OCI-LY7 (cell line): Measurements from ENCODE around the gene SPATA2L. TPM values are rescaled to one million over a fixed set of nuclear protein-coding genes. Genes with fewer than 3 reads are reported as not detected.

Source experiments
- BruUV-seq: library from RNA; stranded (reverse); fragments of 400-500 nt; replicated peaks from 2 replicates; lab custom pipeline; 2021; lab: Mats Ljungman, UMichigan
- CTCF ChIA-PET: fragments of 300-600 bp; sonication (Branson Sonifier 250); formaldehyde crosslinking; loops from one replicate; lab custom pipeline; 2022; ENCODE audit warnings: antibody characterized with exemption; ENCODE audit not compliant: unreplicated experiment; lab: Charles Lee
- POLR2A ChIA-PET: fragments of 300-600 bp; sonication (Branson Sonifier 250); formaldehyde crosslinking; loops from one replicate; lab custom pipeline; 2022; ENCODE audit warnings: antibody characterized with exemption; lab: Charles Lee
- DNase-seq: peaks from one replicate; pipeline ENCODE4 v3.0.0-alpha.2; 2015; ENCODE audit warnings: low spot score
- H2AFZ ChIP-seq: fragments of 200-600 bp; sonication (generic), shearing (Covaris generic); 2 replicates; pipeline ENCODE4 v1.6.1; 2014; ENCODE audit warnings: mild to moderate bottlenecking, antibody characterized with exemption, low read length, moderate library complexity
- H3K27ac ChIP-seq: fragments of 200-600 bp; sonication (generic); 2 replicates; pipeline ENCODE4 v1.5.1; 2014; ENCODE audit warnings: mixed run types, low read depth, mild to moderate bottlenecking, moderate library complexity, low read length, inconsistent platforms; ENCODE audit not compliant: poor library complexity, severe bottlenecking
- H3K36me3 ChIP-seq: fragments of 200-600 bp; sonication (generic); 2 replicates; pipeline ENCODE4 v1.6.1; 2014; ENCODE audit warnings: mild to moderate bottlenecking, antibody characterized with exemption, low read length, moderate library complexity, mixed read lengths; ENCODE audit not compliant: insufficient read depth
- H3K4me1 ChIP-seq: fragments of 200-600 bp; sonication (generic); 2 replicates; pipeline ENCODE4 v1.5.1; 2014; ENCODE audit warnings: mild to moderate bottlenecking, low read length; ENCODE audit not compliant: insufficient read depth, poor library complexity, severe bottlenecking
- H3K4me2 ChIP-seq: fragments of 200-600 bp; sonication (generic); 2 replicates; pipeline ENCODE4 v1.6.1; 2014; ENCODE audit warnings: mild to moderate bottlenecking, low read length
- H3K4me3 ChIP-seq: fragments of 200-600 bp; sonication (generic); 2 replicates; pipeline ENCODE4 v1.5.1; 2014; ENCODE audit warnings: mild to moderate bottlenecking, low read depth, low read length; ENCODE audit not compliant: poor library complexity, severe bottlenecking
- H3K79me2 ChIP-seq: fragments of 200-600 bp; sonication (generic); 2 replicates; pipeline ENCODE4 v1.6.1; 2016; ENCODE audit warnings: low read depth, mild to moderate bottlenecking, low read length, moderate library complexity, mixed read lengths; ENCODE audit not compliant: insufficient read depth
- H3K9me2 ChIP-seq: fragments of 200-600 bp; sonication (generic); 2 replicates; pipeline ENCODE4 v1.6.1; 2016; ENCODE audit warnings: mild to moderate bottlenecking, low read length, mixed read lengths; ENCODE audit not compliant: insufficient read depth
- H3K9me3 ChIP-seq: fragments of 200-600 bp; sonication (generic); 2 replicates; pipeline ENCODE4 v1.6.1; 2014; ENCODE audit warnings: mild to moderate bottlenecking, mixed run types, low read length, mixed read lengths
- H4K20me1 ChIP-seq: fragments of 200-600 bp; sonication (generic); 2 replicates; pipeline ENCODE4 v1.6.1; 2014; ENCODE audit warnings: mild to moderate bottlenecking, antibody characterized with exemption, low read length, moderate library complexity, mixed read lengths; ENCODE audit not compliant: insufficient read depth
- CTCF ChIP-seq: fragments of 200-600 bp; sonication (generic); conservative IDR thresholded peaks from 2 replicates; pipeline ENCODE4 v1.5.1; 2014; ENCODE audit warnings: mild to moderate bottlenecking, antibody characterized with exemption, low read length, moderate library complexity, mixed read lengths
- EZH2phosphoT487 ChIP-seq: fragments of 200-600 bp; sonication (generic); IDR thresholded peaks from 2 replicates; pipeline ENCODE4 v1.6.1; 2018; ENCODE audit warnings: low read depth, borderline replicate concordance, mild to moderate bottlenecking, mixed run types, antibody characterized with exemption, low read length, moderate library complexity, mixed read lengths
- intact Hi-C: fragments of 100-400 bp; cut with micrococcal nuclease; formaldehyde crosslinking; loops from one replicate; pipeline ENCODE4 v1.10.0; 2022; ENCODE audit not compliant: unreplicated experiment
- total RNA-seq, 2 experiments: library from RNA; depleted of rRNA in 1 of 2; stranded (reverse); fragments of >200 nt in 1 of 2; shearing (Covaris generic) in 1 of 2; gene quantifications; 2 replicates each; pipeline ENCODE4 v1.2.3, GENCODE V29; 2014 to 2022

The SPATA2L gene
- total RNA-seq, 2 experiments from 2014 or later, result 7.2 to 13.1 TPM

DNA sequence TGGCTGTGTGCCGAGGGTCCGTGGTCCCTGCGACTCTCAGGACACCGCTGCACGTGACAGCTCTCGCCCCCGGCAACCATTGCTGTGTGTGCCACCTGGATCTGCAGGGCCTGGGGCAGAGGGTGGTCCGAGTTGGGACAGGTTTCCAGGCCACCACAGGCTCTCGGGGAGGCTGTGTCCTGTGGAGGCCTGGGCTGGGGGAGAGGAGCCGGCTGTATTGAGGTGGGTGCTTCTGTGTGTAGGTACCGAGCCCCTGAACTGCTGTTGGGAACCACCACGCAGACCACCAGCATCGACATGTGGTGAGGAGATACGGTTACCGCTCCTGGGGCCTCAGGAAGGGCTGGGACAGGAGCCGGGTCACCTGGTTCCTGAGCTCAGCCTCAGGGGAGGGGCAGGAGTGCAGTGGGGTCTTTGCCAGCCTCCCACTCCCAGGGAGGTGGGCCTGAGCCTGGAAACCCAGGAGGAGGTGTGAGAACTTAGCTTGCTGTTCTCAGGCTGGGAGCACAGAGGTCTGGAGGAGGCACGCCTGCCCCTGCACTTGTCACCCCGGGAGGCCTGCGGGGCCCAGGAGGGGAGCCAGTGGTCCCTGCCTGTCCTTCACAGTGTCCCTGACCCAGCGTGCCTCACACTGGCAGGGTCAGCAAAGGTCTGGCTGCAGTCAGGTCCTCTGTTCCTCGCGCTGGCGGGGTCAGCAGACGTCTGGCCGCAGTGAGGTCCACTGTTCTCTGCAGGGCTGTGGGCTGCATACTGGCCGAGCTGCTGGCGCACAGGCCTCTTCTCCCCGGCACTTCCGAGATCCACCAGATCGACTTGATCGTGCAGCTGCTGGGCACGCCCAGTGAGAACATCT is 7.3 kb downstream of the SPATA2L start:
- H3K79me2 ChIP-seq, result peaks cover 4% of the 10 kb centered on the region; the same call in 1 of the 2 replicates
- intact Hi-C loops, result no loop called here
- no TSS peak for BruUV-seq
- no peaks in the 10 kb centered on the region for H3K9me3 ChIP-seq
- H3K36me3 ChIP-seq, result peaks cover 77% of the 10 kb centered on the region
- DNase-seq, result no peak
- H2AFZ ChIP-seq, result no peak overlapping the region
- TF ChIP-seq EZH2phosphoT487, result no peak
- no peak for TF ChIP-seq CTCF
- no peak overlapping the region for H3K27ac ChIP-seq
- no peak overlapping the region for H3K4me2 ChIP-seq
- peaks cover 10% of the 10 kb centered on the region for H3K4me1 ChIP-seq
- H3K9me2 ChIP-seq, result no peaks in the 10 kb centered on the region
- H4K20me1 ChIP-seq, result no peaks in the 10 kb centered on the region
- CTCF ChIA-PET, result no interaction called here
- POLR2A ChIA-PET, result no interaction called here
- H3K4me3 ChIP-seq, result no peak overlapping the region

- ChIA-PET CTCF (no interaction called here), POLR2A (no interaction called here)
- BruUV-seq, result no TSS peak
- Histone ChIP-seq H3K9me3 (no peaks in the 10 kb centered on the region), H3K4me1 (peaks cover 12% of the 10 kb centered on the region), H2AFZ (no peak overlapping the region), H4K20me1 (no peaks in the 10 kb centered on the region), H3K4me3 (no peak overlapping the region), H3K36me3 (peaks cover 80% of the 10 kb centered on the region), H3K4me2 (no peak overlapping the region), H3K79me2 (peaks cover 11% of the 10 kb centered on the region; the same call in 1 of the 2 replicates), H3K9me2 (no peaks in the 10 kb centered on the region), H3K27ac (no peak overlapping the region)
- no peak for DNase-seq
- TF ChIP-seq CTCF (no peak), EZH2phosphoT487 (no peak)
- intact Hi-C loops, result no loop called here
These were observed 8.2 kb downstream of the SPATA2L start for GRCh38 chr16:89693289-89693731.
